Measurements from ENCODE around the gene ELN. TPM values are rescaled to one million over a fixed set of nuclear protein-coding genes. Genes with fewer than 3 reads are reported as not detected.

ELN gene
- total and polyA plus RNA-seq, 2 of the 4 experiments (the other 2 are of a cell fraction) = 2.2 to 14.3 TPM

DNA sequence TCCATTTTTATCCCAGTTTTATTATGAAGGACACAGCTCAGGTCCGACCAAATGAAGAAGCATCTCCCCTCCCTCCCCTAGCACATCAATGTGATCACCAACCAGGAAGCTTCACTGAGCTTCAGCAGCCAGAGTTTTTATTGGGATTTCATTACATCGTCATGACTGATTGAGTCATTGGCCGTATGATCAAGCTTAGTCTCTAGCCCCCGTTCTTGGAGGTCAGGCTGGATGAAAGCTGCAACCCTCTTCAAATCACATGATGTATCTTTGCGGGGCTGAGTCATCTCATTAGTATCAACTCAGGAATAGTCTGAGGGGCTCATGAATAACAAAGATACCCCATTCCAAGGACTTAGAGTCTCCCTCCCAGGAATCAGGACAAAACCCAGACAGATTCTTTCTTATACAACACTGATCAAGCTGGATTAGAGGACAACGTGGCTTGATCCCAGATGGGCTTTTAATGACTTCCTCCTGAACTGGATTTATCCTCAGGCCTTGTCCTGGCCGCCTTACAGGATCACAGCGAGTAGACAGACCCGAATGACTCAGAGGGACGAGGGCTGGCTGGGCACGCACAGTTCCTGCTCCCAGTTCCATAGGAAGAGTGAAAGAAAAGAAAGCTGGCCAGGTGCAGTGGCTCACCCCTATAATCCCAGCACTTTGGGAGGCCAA lies 70.1 kb downstream of the ELN start:
- 52% methylated on average over 4 of the region's 11 CpGs; no CpG with 5 or more reads in 1 of the 2 experiments for WGBS, 2 experiments (ENCODE audit: extremely low coverage in 2 of 2, insufficient read length in 1 of 2)
- Histone ChIP-seq H2BK120ac (ENCODE audit: low read depth, low read length) (peak overlapping the region; percentile 82), H2BK20ac (ENCODE audit: low read depth, low read length) (peak overlapping the region; percentile 45), H3K27me3 (ENCODE audit: control insufficient read depth, insufficient read depth, low read length) (no peaks in the 10 kb centered on the region), H2AK9ac (replicated peaks; ENCODE audit: low read depth, low read length, poor library complexity) (peak overlapping the region; percentile 71), H2BK15ac (ENCODE audit: low read depth, low read length) (peak overlapping the region; percentile 38; the same call in 1 of the 3 replicates), H3K14ac (replicated peaks; ENCODE audit: low read depth, low read length) (peak overlapping the region; percentile 59; the same call in 1 of the 2 replicates), H2AFZ (replicated peaks; ENCODE audit: low read length, poor library complexity) (peak overlapping the region; percentile 25), H3K4me1 (ENCODE audit: control insufficient read depth, insufficient read depth, low read length) (peaks cover 16% of the 10 kb centered on the region), H4K8ac (ENCODE audit: low read depth in 2 of 2, low read length in 2 of 2) (peak overlapping the region; percentile 5 to 82; a peak in 3 of 4 replicates), H3K23ac (ENCODE audit: low read depth, low read length) (peak overlapping the region; percentile 79), H3K36me3 (ENCODE audit: control insufficient read depth, insufficient read depth, low read length) (peaks cover 34% of the 10 kb centered on the region), H3K27ac (ENCODE audit: insufficient read depth, low read length) (peak overlapping the region; percentile 72), H3K56ac (ENCODE audit: extremely low read depth, insufficient read depth, low read length) (0 out of 2 replicates have a peak overlapping the region, but pooled peaks have one; percentile 31), H3K79me1 (ENCODE audit: low read depth in 1 of 2, low read length in 2 of 2) (peaks cover 18 to 66% of the 10 kb centered on the region in 2 experiments), H3K4me2 (ENCODE audit: low read depth, low read length) (no peak overlapping the region), H3K4me3 (ENCODE audit: insufficient read depth, low read depth, low read length) (no peak overlapping the region), H4K5ac (ENCODE audit: low read depth, low read length) (peak overlapping the region; percentile 10; the same call in 1 of the 2 replicates), H3K9me3 (ENCODE audit: control insufficient read depth, insufficient read depth, low read length) (peaks cover 9% of the 10 kb centered on the region), H3K9ac (ENCODE audit: low read depth, low read length) (no peak overlapping the region), H3K18ac (ENCODE audit: low read depth, low read length) (peak overlapping the region; percentile 40), H2AK5ac (ENCODE audit: low read depth, low read length) (peak overlapping the region; percentile 84), H3K9me1 (ENCODE audit: insufficient read depth, low read length) (peaks cover 3% of the 10 kb centered on the region; the same call in 1 of the 2 replicates), H2BK5ac (ENCODE audit: low read depth, low read length, poor library complexity, severe bottlenecking) (peak overlapping the region; percentile 79), H4K20me1 (ENCODE audit: insufficient read depth, low read length) (peaks cover 5% of the 10 kb centered on the region; the same call in 1 of the 2 replicates), H4K91ac (ENCODE audit: insufficient read depth, low read depth, low read length) (peak overlapping the region; percentile 61; the same call in 1 of the 2 replicates), H3K4ac (ENCODE audit: low read depth, low read length) (peak overlapping the region; percentile 78)
- ATAC-seq (ENCODE audit: low read depth) = peak; percentile 48
- in situ Hi-C loops (cut with MboI; ENCODE audit: low sequenced_read_pairs) (no loop called here), dilution Hi-C loops (cut with HindIII; ENCODE audit: low sequenced_read_pairs, unreplicated experiment) (no loop called here), intact Hi-C loops (cut with micrococcal nuclease) (no loop called here)
- ChIA-PET CTCF (no interaction called here), POLR2A (ENCODE audit: unreplicated experiment) (interaction anchor here (0.6 to 1.1 kb wide), 2 partner anchors 76 to 152 kb away, joined by 3 to 4 read pairs; partner anchors contain the start of gene EIF4H)
- peak; percentile 96 for DNase-seq
- BruUV-seq (replicated peaks) = no TSS peak
- peak; percentile 70 for TF ChIP-seq CEBPB (IDR thresholded peaks at IDR 0.05; ENCODE audit: low read depth, low read length)
- TF ChIP-seq, protein P1, sequence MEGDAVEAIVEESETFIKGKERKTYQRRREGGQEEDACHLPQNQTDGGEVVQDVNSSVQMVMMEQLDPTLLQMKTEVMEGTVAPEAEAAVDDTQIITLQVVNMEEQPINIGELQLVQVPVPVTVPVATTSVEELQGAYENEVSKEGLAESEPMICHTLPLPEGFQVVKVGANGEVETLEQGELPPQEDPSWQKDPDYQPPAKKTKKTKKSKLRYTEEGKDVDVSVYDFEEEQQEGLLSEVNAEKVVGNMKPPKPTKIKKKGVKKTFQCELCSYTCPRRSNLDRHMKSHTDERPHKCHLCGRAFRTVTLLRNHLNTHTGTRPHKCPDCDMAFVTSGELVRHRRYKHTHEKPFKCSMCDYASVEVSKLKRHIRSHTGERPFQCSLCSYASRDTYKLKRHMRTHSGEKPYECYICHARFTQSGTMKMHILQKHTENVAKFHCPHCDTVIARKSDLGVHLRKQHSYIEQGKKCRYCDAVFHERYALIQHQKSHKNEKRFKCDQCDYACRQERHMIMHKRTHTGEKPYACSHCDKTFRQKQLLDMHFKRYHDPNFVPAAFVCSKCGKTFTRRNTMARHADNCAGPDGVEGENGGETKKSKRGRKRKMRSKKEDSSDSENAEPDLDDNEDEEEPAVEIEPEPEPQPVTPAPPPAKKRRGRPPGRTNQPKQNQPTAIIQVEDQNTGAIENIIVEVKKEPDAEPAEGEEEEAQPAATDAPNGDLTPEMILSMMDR (conservative IDR thresholded peaks at IDR 0.05; ENCODE audit: low read depth, low read length) = no peak
- TF ChIP-seq RCOR1 (IDR thresholded peaks at IDR 0.05; ENCODE audit: insufficient replicate concordance, low read length) = no peak
- TF ChIP-seq, protein P2, sequence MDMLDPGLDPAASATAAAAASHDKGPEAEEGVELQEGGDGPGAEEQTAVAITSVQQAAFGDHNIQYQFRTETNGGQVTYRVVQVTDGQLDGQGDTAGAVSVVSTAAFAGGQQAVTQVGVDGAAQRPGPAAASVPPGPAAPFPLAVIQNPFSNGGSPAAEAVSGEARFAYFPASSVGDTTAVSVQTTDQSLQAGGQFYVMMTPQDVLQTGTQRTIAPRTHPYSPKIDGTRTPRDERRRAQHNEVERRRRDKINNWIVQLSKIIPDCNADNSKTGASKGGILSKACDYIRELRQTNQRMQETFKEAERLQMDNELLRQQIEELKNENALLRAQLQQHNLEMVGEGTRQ (IDR thresholded peaks at IDR 0.05; ENCODE audit: low read depth, low read length) = peak; percentile 74
- TF ChIP-seq, protein P3, sequence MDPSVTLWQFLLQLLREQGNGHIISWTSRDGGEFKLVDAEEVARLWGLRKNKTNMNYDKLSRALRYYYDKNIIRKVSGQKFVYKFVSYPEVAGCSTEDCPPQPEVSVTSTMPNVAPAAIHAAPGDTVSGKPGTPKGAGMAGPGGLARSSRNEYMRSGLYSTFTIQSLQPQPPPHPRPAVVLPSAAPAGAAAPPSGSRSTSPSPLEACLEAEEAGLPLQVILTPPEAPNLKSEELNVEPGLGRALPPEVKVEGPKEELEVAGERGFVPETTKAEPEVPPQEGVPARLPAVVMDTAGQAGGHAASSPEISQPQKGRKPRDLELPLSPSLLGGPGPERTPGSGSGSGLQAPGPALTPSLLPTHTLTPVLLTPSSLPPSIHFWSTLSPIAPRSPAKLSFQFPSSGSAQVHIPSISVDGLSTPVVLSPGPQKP (IDR thresholded peaks at IDR 0.05; ENCODE audit: borderline replicate concordance, low read depth, low read length) = no peak
- no peak for TF ChIP-seq SMC3 (IDR thresholded peaks at IDR 0.05; ENCODE audit: low read depth, low read length)
- TF ChIP-seq BHLHE40 (IDR thresholded peaks at IDR 0.05; ENCODE audit: low read depth, low read length) = no peak; the same call in 1 of the 2 replicates
- no peak for TF ChIP-seq RAD21 (IDR thresholded peaks at IDR 0.05; ENCODE audit: low read length)
- peak; percentile 71 for TF ChIP-seq MAZ (IDR thresholded peaks at IDR 0.05; ENCODE audit: borderline replicate concordance, low read depth, low read length)
- 0 out of 2 replicates have a peak, but pooled peaks have one; percentile 0 for TF ChIP-seq NFE2L2 (IDR thresholded peaks at IDR 0.05; ENCODE audit: low read depth, low read length)
- TF ChIP-seq MAFK (IDR thresholded peaks at IDR 0.05; ENCODE audit: low read depth, low read length) = no peak
- no peak for TF ChIP-seq CHD1 (IDR thresholded peaks at IDR 0.05; ENCODE audit: low read depth, low read length)
- no peak for TF ChIP-seq MXI1 (IDR thresholded peaks at IDR 0.05; ENCODE audit: borderline replicate concordance, low read depth, low read length)
- TF ChIP-seq POLR2A (IDR thresholded peaks at IDR 0.05; ENCODE audit: low read depth, low read length) = no peak

Measured in IMR-90 (cell line).